22Rv1 (cell line): ENCODE data around the gene IFI44L.

Experiments used
- H3K27ac ChIP-seq: fragments of 450-650 bp; 2 replicates; pipeline ENCODE4 v1.5.1; 2017
- CTCF ChIP-seq: fragments of 450-650 bp; IDR thresholded peaks from 2 replicates; pipeline ENCODE4 v1.5.1; 2017; ENCODE audit warnings: mild to moderate bottlenecking
- ZFX ChIP-seq: fragments of 450-650 bp; IDR thresholded peaks from 2 replicates; pipeline ENCODE4 v1.6.1; 2017; ENCODE audit warnings: antibody characterized with exemption, borderline replicate concordance

IFI44L gene

GRCh38 chr1:78630600-78630999, 10.4 kb downstream of the IFI44L start:
- TF ChIP-seq ZFX = no peak
- no peak for TF ChIP-seq CTCF
- no peak overlapping the region for H3K27ac ChIP-seq

GRCh38 chr1:78633209-78633608, 13.0 kb downstream of the IFI44L start:
- no peak for TF ChIP-seq ZFX
- no peak for TF ChIP-seq CTCF
- no peak overlapping the region for H3K27ac ChIP-seq

GRCh38 chr1:78640462-78640861, 20.2 kb downstream of the IFI44L start:
- no peak overlapping the region for H3K27ac ChIP-seq
- TF ChIP-seq ZFX (no peak), CTCF (no peak)

- no peak for TF ChIP-seq ZFX
- no peak for TF ChIP-seq CTCF
- no peak overlapping the region for H3K27ac ChIP-seq
Measured at GRCh38 chr1:78641558-78641957, 21.3 kb downstream of the IFI44L start.

- H3K27ac ChIP-seq = no peak overlapping the region
- TF ChIP-seq ZFX (no peak), CTCF (no peak)
Measured at GRCh38 chr1:78645723-78646122, 25.5 kb downstream of the IFI44L start.

- no peak overlapping the region for H3K27ac ChIP-seq
- TF ChIP-seq ZFX (no peak), CTCF (no peak)
Measured at GRCh38 chr1:78647238-78647637, 27.0 kb downstream of the IFI44L start.

- no peak within 1 kb of the TSS for H3K27ac ChIP-seq
- no peak for TF ChIP-seq ZFX
- TF ChIP-seq CTCF = no peak
Measured at GRCh38 chr1:78649628-78650027, 29.4 kb downstream of the IFI44L start, which contains the start of gene IFI44. Gene IFI44, plus strand, starts transcription at chr1:78649831. Its CDS starts 365 bp downstream, at chr1:78650196.
